HepG2 (cell line): ENCODE data around the gene OSER1. TPM values are rescaled to one million over a fixed set of nuclear protein-coding genes. Genes with fewer than 3 reads are reported as not detected.
A peak's percentile ranks its signal among the peaks of the same experiment; 100 is the strongest.

Source experiments
- EEA1 ChIP-seq: sonication (generic); formaldehyde crosslinking; IDR thresholded peaks from 2 replicates; pipeline ENCODE4 v1.5.1; 2020; ENCODE audit warnings: mild to moderate bottlenecking, missing genetic modification reagents, borderline replicate concordance
- ELF1 ChIP-seq: sonication (generic); formaldehyde crosslinking; IDR thresholded peaks from 2 replicates; pipeline ENCODE4 v1.4.0; 2020; ENCODE audit warnings: missing genetic modification reagents
- ELF3 ChIP-seq: IDR thresholded peaks from 2 replicates; pipeline ENCODE4 v1.6.1; 2016; ENCODE audit warnings: missing genetic modification reagents, missing compliant biosample characterization
- ERF ChIP-seq: IDR thresholded peaks from 2 replicates; pipeline ENCODE4 v1.6.1; 2018; ENCODE audit warnings: missing biosample characterization, missing genetic modification reagents
- FOSL2 ChIP-seq: sonication (generic); formaldehyde crosslinking; IDR thresholded peaks from 2 replicates; pipeline ENCODE4 v1.4.0; 2020; ENCODE audit warnings: missing genetic modification reagents
- GATAD1 ChIP-seq: IDR thresholded peaks from 2 replicates; pipeline ENCODE4 v1.6.1; 2016; ENCODE audit warnings: missing genetic modification reagents, missing compliant biosample characterization
- IRF2 ChIP-seq: IDR thresholded peaks from 2 replicates; pipeline ENCODE4 v1.6.1; 2018; ENCODE audit warnings: missing genetic modification reagents, missing compliant biosample characterization
- MIER2 ChIP-seq: IDR thresholded peaks from 2 replicates; pipeline ENCODE4 v1.6.1; 2016; ENCODE audit warnings: missing biosample characterization, missing genetic modification reagents
- MXI1 ChIP-seq: IDR thresholded peaks from 3 replicates; pipeline ENCODE4 v1.6.1; 2012; ENCODE audit warnings: low read depth, low read length, inconsistent platforms, borderline replicate concordance
- NCOR1 ChIP-seq: fragments of 200-600 bp; sonication (generic); IDR thresholded peaks from 2 replicates; pipeline ENCODE4 v1.7.0; 2017; ENCODE audit warnings: antibody characterized with exemption, low read length, borderline replicate concordance
- PHF21A ChIP-seq: sonication (generic); formaldehyde crosslinking; IDR thresholded peaks from 2 replicates; pipeline ENCODE4 v1.5.0; 2020; ENCODE audit warnings: mild to moderate bottlenecking, missing genetic modification reagents
- SALL1 ChIP-seq: sonication (generic); formaldehyde crosslinking; IDR thresholded peaks from 2 replicates; pipeline ENCODE4 v1.8.0; 2022; ENCODE audit warnings: mild to moderate bottlenecking, missing genetic modification reagents
- SAP130 ChIP-seq: IDR thresholded peaks from 2 replicates; pipeline ENCODE4 v1.6.1; 2016; ENCODE audit warnings: low read depth
- TEAD3 ChIP-seq: optimal IDR thresholded peaks from 2 replicates; pipeline ENCODE3; 2016; ENCODE audit warnings: borderline replicate concordance
- WIZ ChIP-seq: sonication (generic); formaldehyde crosslinking; IDR thresholded peaks from 2 replicates; pipeline ENCODE4 v1.5.1; 2020; ENCODE audit warnings: mild to moderate bottlenecking, missing genetic modification reagents
- XRCC5 ChIP-seq: fragments of 200-400 bp; formaldehyde crosslinking; optimal IDR thresholded peaks from 2 replicates; pipeline ENCODE3; 2017; ENCODE audit warnings: mild to moderate bottlenecking, low read length
- ZBTB38 ChIP-seq: sonication (generic); formaldehyde crosslinking; IDR thresholded peaks from 2 replicates; pipeline ENCODE4 v1.5.1; 2020; ENCODE audit warnings: mild to moderate bottlenecking, missing genetic modification reagents
- ZFX ChIP-seq: sonication (generic); formaldehyde crosslinking; IDR thresholded peaks from 2 replicates; pipeline ENCODE4 v1.4.0; 2020; ENCODE audit warnings: mild to moderate bottlenecking, low read depth, missing genetic modification reagents, moderate library complexity
- ZMYM3 ChIP-seq: sonication (generic); formaldehyde crosslinking; IDR thresholded peaks from 2 replicates; pipeline ENCODE4 v1.5.1; 2020; ENCODE audit warnings: mild to moderate bottlenecking, missing genetic modification reagents
- ZNF101 ChIP-seq: sonication (generic); formaldehyde crosslinking; IDR thresholded peaks from 2 replicates; pipeline ENCODE4 v1.4.0; 2020; ENCODE audit warnings: mild to moderate bottlenecking, low read depth, missing genetic modification reagents, borderline replicate concordance
- ZNF274 ChIP-seq: sonication (generic); formaldehyde crosslinking; IDR thresholded peaks from 2 replicates; pipeline ENCODE4 v1.5.1; 2020; ENCODE audit warnings: mild to moderate bottlenecking, missing genetic modification reagents
- ZNF333 ChIP-seq: sonication (generic); formaldehyde crosslinking; IDR thresholded peaks from 2 replicates; pipeline ENCODE4 v1.4.0; 2020; ENCODE audit warnings: mild to moderate bottlenecking, missing genetic modification reagents, borderline replicate concordance
- ZNF510 ChIP-seq: sonication (generic); formaldehyde crosslinking; IDR thresholded peaks from 2 replicates; pipeline ENCODE4 v1.4.0; 2020; ENCODE audit warnings: low read depth, mild to moderate bottlenecking, missing genetic modification reagents
- ZNF577 ChIP-seq: sonication (generic); formaldehyde crosslinking; IDR thresholded peaks from 2 replicates; pipeline ENCODE4 v1.4.0; 2020; ENCODE audit warnings: mild to moderate bottlenecking, low read depth, missing genetic modification reagents, borderline replicate concordance
- ZNF891 ChIP-seq: sonication (generic); formaldehyde crosslinking; IDR thresholded peaks from 2 replicates; pipeline ENCODE4 v1.5.0; 2020; ENCODE audit warnings: mild to moderate bottlenecking, missing genetic modification reagents
- polyA plus RNA-seq, 8 experiments: library from polyadenylated mRNA; depleted of rRNA in 3 of 8; stranded (reverse) in 7 of 8; unstranded in 1 of 8; fragments of >200 nt; fragmentation: Illumina TruSeq in 4 of 8; extraction: Trizol in 4 of 8; gene quantifications; 2 replicates each; pipeline versions ENCODE4 v1.2.1 to v1.2.3, GENCODE V29; 2011 to 2016; ENCODE audit warnings: low read depth in 4 of 8, missing spikeins in 1 of 8, mixed read lengths in 1 of 8; ENCODE audit not compliant: insufficient read depth in 1 of 8
- total RNA-seq, 5 experiments: library from RNA; depleted of rRNA; stranded (reverse); fragments of >200 nt; fragmentation: Illumina TruSeq; extraction: Trizol; gene quantifications; 2 replicates each; pipeline ENCODE4 v1.2.3, GENCODE V29; 2016; ENCODE audit warnings: low read depth in 1 of 5
- TF ChIP-seq, protein P1 (sequence below): sonication (generic); formaldehyde crosslinking; IDR thresholded peaks from 2 replicates; pipeline ENCODE4 v1.5.1; 2020; ENCODE audit warnings: mild to moderate bottlenecking, missing genetic modification reagents, moderate library complexity
- TF ChIP-seq, protein P2 (sequence below): sonication (generic); formaldehyde crosslinking; IDR thresholded peaks from 2 replicates; pipeline ENCODE4 v1.4.0; 2020; ENCODE audit warnings: missing genetic modification reagents

OSER1 gene
- total and polyA plus RNA-seq, 2 of the 13 experiments (the other 11 are each of a cell fraction or from before 2014, with no cell fraction given), result 71.2 to 71.5 TPM

DNA sequence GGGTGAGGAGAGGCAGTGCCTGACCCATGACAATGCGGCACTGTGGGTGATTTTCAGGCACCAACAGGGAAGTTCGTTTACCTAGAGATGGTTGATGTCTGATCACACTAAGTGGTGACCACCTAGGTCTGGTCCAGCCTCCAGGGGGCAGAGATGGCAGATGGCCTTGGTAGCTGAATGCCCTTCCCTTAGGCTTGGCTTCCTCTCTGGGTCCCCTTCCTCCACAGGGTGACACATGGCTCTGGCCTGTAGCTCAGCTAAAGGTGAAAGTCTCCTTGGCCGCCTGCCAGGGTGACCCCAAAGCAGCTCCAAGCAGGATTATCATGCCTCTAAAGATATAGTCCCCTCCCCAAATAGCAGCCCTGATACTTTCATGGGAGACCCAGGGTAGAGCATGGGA, 43.0 kb upstream of the OSER1 start (continued):
- TF ChIP-seq PHF21A (CRISPR knock-in tag) (peak; percentile 22; the same call in 1 of the 2 replicates), ELF3 (CRISPR knock-in tag) (peak; percentile 53), XRCC5 (peak; percentile 33), EEA1 (CRISPR knock-in tag) (0 out of 2 replicates have a peak, but pooled peaks have one; percentile 66), ZNF101 (CRISPR knock-in tag) (no peak), ZBTB38 (CRISPR knock-in tag) (peak; percentile 16; the same call in 1 of the 2 replicates), SAP130 (CRISPR knock-in tag) (peak; percentile 53), ZNF577 (no peak), ELF1 (no peak), ZFX (peak; percentile 53), SALL1 (CRISPR knock-in tag) (no peak), NCOR1 (no peak), ZNF891 (CRISPR knock-in tag) (peak; percentile 28; the same call in 1 of the 2 replicates), ZNF274 (CRISPR knock-in tag) (peak; percentile 29; the same call in 1 of the 2 replicates), ZMYM3 (CRISPR knock-in tag) (no peak), WIZ (CRISPR knock-in tag) (0 out of 2 replicates have a peak, but pooled peaks have one; percentile 55), MXI1 (peak; percentile 33; the same call in 1 of the 3 replicates), IRF2 (0 out of 2 replicates have a peak, but pooled peaks have one; percentile 37), GATAD1 (peak; percentile 18; the same call in 1 of the 2 replicates), ERF (0 out of 2 replicates have a peak, but pooled peaks have one; percentile 45), TEAD3 (peak; percentile 14), FOSL2 (peak; percentile 58; the same call in 1 of the 2 replicates), MIER2 (peak; percentile 84), ZNF510 (no peak), ZNF333 (CRISPR knock-in tag) (peak; percentile 62; the same call in 1 of the 2 replicates)
- TF ChIP-seq, protein P1, sequence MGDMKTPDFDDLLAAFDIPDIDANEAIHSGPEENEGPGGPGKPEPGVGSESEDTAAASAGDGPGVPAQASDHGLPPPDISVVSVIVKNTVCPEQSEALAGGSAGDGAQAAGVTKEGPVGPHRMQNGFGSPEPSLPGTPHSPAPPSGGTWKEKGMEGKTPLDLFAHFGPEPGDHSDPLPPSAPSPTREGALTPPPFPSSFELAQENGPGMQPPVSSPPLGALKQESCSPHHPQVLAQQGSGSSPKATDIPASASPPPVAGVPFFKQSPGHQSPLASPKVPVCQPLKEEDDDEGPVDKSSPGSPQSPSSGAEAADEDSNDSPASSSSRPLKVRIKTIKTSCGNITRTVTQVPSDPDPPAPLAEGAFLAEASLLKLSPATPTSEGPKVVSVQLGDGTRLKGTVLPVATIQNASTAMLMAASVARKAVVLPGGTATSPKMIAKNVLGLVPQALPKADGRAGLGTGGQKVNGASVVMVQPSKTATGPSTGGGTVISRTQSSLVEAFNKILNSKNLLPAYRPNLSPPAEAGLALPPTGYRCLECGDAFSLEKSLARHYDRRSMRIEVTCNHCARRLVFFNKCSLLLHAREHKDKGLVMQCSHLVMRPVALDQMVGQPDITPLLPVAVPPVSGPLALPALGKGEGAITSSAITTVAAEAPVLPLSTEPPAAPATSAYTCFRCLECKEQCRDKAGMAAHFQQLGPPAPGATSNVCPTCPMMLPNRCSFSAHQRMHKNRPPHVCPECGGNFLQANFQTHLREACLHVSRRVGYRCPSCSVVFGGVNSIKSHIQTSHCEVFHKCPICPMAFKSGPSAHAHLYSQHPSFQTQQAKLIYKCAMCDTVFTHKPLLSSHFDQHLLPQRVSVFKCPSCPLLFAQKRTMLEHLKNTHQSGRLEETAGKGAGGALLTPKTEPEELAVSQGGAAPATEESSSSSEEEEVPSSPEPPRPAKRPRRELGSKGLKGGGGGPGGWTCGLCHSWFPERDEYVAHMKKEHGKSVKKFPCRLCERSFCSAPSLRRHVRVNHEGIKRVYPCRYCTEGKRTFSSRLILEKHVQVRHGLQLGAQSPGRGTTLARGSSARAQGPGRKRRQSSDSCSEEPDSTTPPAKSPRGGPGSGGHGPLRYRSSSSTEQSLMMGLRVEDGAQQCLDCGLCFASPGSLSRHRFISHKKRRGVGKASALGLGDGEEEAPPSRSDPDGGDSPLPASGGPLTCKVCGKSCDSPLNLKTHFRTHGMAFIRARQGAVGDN, result 0 out of 2 replicates have a peak, but pooled peaks have one; percentile 37
- TF ChIP-seq, protein P2, sequence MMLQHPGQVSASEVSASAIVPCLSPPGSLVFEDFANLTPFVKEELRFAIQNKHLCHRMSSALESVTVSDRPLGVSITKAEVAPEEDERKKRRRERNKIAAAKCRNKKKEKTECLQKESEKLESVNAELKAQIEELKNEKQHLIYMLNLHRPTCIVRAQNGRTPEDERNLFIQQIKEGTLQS (CRISPR knock-in tag), result 0 out of 2 replicates have a peak, but pooled peaks have one; percentile 29
